Activated naive CD8-positive, alpha-beta T cell (primary cell): ENCODE results near the gene USP22.
"Not testable (repeated sequence)": the region's sequence is repeated elsewhere in the genome, so short reads cannot be mapped to it uniquely, and the experiment has no call there.

Experiments used
- H3K27ac Mint-ChIP-seq: one replicate; pipeline ENCODE4 v1.8.0; 2021; ENCODE audit warnings: mixed read lengths
- H3K27me3 Mint-ChIP-seq: one replicate; pipeline ENCODE4 v1.8.0; 2021; ENCODE audit warnings: mixed read lengths
- H3K36me3 Mint-ChIP-seq: one replicate; pipeline ENCODE4 v1.8.0; 2021; ENCODE audit warnings: mixed read lengths
- H3K4me1 Mint-ChIP-seq: one replicate; pipeline ENCODE4 v1.8.0; 2021; ENCODE audit warnings: low read depth, mixed read lengths
- H3K4me3 Mint-ChIP-seq: one replicate; pipeline ENCODE4 v1.8.0; 2021; ENCODE audit warnings: mild to moderate bottlenecking, mixed read lengths
- H3K9me3 Mint-ChIP-seq: one replicate; pipeline ENCODE4 v1.8.0; 2021; ENCODE audit warnings: low read depth, mixed read lengths

USP22 gene

DNA sequence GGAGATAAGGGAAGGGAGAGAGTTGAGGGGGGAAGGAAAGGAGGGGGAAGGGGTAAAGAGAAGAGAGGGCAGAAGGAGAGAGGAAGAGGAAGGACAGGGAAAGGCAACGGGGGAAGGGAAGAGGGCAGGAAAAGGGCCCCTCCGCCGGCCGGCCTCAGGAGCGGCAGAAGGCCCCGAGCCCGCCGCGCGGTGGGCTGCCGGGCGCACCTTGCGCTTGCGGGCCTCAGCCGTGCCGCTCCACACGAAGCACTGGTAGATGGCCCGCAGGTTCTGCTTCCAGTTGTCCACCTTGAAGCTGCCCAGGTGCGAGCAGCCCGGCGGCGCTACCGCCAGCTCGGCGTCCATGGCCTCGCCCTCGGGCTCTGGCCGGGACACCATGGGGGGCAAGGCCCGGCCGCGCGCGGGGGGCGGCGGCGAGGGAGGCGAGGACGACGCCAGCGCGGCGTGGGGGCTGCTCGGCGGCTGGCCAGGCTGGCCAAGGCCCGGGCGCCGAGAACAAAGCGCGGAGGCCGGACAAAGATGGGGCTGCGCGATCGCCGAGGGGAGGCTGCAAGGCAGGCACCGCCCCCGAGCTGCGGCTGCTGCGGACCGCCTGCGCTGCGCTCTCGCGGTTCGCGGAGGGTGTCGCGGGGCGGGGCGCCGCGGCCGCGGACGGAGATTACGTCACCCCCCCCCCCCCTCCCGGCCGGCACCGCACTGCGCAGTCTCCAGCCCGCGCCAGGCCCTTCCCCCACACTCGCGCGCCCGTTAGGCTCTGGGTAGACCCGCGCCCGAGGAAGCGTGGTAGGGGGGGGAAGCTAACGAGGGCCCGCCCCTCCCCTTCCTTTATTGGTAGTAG lies at the start of gene USP22:
TSS of gene USP22 (minus strand) at position 554 of the 838 bp plus-strand sequence. CDS start at position 378, 176 bp downstream.
- peaks cover 2% of the 10 kb centered on the region for H3K36me3 Mint-ChIP-seq
- H3K27me3 Mint-ChIP-seq, result no peaks in the 10 kb centered on the region
- H3K27ac Mint-ChIP-seq, result peak within 1 kb of the TSS; percentile 92
- H3K9me3 Mint-ChIP-seq, result no peaks in the 10 kb centered on the region
- H3K4me1 Mint-ChIP-seq, result peaks cover 33% of the 10 kb centered on the region
- peak within 1 kb of the TSS; percentile 95 for H3K4me3 Mint-ChIP-seq

DNA sequence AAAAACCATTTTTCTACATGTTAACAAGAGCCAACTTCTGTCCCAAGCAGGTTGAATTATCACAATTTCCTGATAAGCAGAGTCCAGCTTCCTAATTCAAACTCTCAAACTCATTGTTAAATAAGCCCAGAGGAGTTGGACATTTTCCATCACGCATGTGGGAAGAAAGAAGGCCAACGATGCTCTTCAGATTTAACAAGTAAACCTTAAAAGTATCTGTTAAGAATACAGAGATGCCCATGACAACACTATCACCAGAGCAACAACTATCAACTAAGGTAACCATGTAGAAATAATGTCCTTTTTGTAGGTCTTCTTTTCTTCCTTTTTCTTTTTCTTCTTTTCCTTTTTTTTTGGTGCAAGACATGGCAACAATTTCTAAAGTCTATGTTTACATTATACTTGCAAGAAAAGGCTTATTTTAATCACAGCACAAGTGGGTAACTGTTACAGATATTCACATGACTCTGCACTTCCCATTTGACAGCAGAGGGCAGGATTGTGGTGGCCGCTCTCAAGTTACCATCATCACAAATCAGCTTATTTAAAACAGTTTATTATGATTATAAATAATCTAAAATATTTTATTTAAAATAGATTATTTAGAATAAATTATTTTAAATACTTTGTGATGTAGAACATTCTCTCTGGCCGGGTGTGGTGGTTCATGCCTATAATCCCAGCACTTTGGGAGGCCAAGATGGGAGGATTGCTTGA lies 48.2 kb upstream of the USP22 start:
- Mint-ChIP-seq H3K27me3 (no peaks in the 10 kb centered on the region), H3K9me3 (no peaks in the 10 kb centered on the region), H3K4me1 (no peaks in the 10 kb centered on the region), H3K27ac (no peak overlapping the region), H3K36me3 (no peaks in the 10 kb centered on the region), H3K4me3 (no peak overlapping the region)

GRCh38 chr17:21089933-21090901 lies 47.4 kb upstream of the USP22 start:
- H3K4me1 Mint-ChIP-seq, result no peaks in the 10 kb centered on the region
- no peak overlapping the region for H3K4me3 Mint-ChIP-seq
- no peak overlapping the region for H3K27ac Mint-ChIP-seq
- no peaks in the 10 kb centered on the region for H3K36me3 Mint-ChIP-seq
- H3K9me3 Mint-ChIP-seq, result no peaks in the 10 kb centered on the region
- H3K27me3 Mint-ChIP-seq, result no peaks in the 10 kb centered on the region

DNA sequence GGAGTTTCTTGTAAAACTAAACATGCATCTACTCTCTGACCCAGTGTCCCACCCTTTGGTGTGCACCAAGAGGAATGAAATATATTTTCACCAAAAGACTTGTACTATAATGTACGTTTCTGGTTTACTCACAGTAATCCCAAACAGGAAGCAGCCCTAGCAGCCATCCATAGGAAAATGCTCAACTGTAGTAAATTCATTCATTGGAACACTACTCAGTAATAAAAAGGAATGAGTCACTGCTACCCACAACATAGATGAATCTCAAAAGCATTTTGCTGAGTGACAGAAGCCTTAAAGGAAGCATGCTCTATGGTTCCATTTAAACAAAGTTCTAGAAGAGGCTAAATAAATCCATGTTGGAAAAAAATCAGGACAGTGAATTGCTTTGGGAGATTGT lies 46.3 kb upstream of the USP22 start:
- no peaks in the 10 kb centered on the region for H3K4me1 Mint-ChIP-seq

DNA sequence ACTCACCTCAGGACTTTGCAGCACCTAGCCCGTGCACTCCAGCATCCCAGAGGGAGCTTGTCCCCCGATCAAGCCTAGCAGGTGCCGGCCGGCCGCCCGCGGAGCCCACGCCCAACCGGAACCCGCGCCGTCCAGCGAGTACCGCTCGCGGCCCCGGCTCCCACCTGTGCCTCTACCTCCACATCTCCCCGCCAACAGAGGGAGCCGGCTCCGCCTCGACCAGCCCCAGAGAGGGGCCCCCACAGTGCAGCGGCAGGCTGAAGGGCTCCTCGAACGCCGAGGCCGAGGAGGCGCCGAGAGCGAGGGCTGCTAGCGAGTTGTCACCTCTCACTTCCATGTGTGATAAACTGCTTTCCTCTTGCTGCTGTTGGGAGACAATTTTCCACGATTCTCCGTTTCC lies 42.9 kb upstream of the USP22 start:
- H3K9me3 Mint-ChIP-seq, result no peaks in the 10 kb centered on the region
- H3K27me3 Mint-ChIP-seq, result no peaks in the 10 kb centered on the region

More for the DNA sequence above, 46.3 kb upstream of the USP22 start:
- H3K4me3 Mint-ChIP-seq, result no peak overlapping the region
- no peaks in the 10 kb centered on the region for H3K36me3 Mint-ChIP-seq
- no peaks in the 10 kb centered on the region for H3K9me3 Mint-ChIP-seq
- H3K27me3 Mint-ChIP-seq, result no peaks in the 10 kb centered on the region
- H3K27ac Mint-ChIP-seq, result no peak overlapping the region

GRCh38 chr17:21085280-21085679 lies 42.5 kb upstream of the USP22 start:
- not testable (repeated sequence) for H3K27me3 Mint-ChIP-seq, H3K4me3 Mint-ChIP-seq, H3K36me3 Mint-ChIP-seq, H3K4me1 Mint-ChIP-seq, H3K9me3 Mint-ChIP-seq, H3K27ac Mint-ChIP-seq

More for the DNA sequence above, 42.9 kb upstream of the USP22 start:
- Mint-ChIP-seq H3K27ac (no peak overlapping the region), H3K4me1 (no peaks in the 10 kb centered on the region), H3K4me3 (no peak overlapping the region), H3K36me3 (no peaks in the 10 kb centered on the region)

DNA sequence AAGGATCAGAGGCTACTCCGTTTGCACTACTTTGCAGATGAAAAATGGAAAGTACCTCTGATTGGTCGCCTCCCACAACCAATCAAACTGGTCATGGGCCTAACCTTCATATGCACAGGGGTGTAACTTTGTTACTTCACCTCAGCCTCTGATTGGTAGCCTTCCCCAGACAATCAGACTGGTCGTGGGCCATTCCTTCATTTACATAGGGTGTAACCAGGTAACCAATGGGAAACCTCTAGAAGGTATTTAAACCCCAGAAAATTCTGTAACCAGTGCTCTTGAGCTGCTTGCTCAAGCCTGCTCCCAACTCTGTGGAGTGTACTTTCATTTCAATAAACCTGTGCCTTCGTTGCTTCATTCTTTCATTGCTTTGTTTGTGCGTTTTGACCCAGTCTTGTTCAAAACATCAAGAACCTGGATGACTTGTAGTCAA lies 39.2 kb upstream of the USP22 start:
- H3K27me3 Mint-ChIP-seq, result no peaks in the 10 kb centered on the region
- no peaks in the 10 kb centered on the region for H3K4me1 Mint-ChIP-seq
- no peak overlapping the region for H3K4me3 Mint-ChIP-seq
- no peaks in the 10 kb centered on the region for H3K36me3 Mint-ChIP-seq
- H3K27ac Mint-ChIP-seq, result no peak overlapping the region
- no peaks in the 10 kb centered on the region for H3K9me3 Mint-ChIP-seq

DNA sequence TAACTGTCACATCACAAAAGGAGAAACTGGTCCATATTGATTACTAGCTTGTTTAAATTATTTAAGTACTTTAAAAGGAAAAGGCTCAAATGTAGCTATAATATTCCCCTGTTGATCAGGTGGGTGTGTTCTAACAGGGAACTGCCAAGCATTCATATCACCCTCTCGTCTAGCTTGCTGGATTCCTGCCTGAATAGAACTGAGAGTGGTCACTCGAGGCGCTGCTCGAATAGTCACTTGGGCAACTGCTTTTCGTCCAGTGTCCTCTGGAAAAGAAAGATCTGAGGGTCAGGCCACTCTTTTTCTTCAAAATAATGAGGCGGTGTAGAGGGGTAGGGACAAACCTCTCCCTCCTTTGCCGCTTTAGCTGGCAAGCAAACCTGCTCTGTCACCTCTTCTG lies 36.4 kb upstream of the USP22 start:
- Mint-ChIP-seq H3K4me3 (no peak overlapping the region), H3K4me1 (no peaks in the 10 kb centered on the region), H3K27me3 (no peaks in the 10 kb centered on the region), H3K27ac (no peak overlapping the region), H3K36me3 (no peaks in the 10 kb centered on the region), H3K9me3 (no peaks in the 10 kb centered on the region)

- no peaks in the 10 kb centered on the region for H3K4me1 Mint-ChIP-seq
- H3K4me3 Mint-ChIP-seq, result no peak overlapping the region
- no peak overlapping the region for H3K27ac Mint-ChIP-seq
- no peaks in the 10 kb centered on the region for H3K9me3 Mint-ChIP-seq
- no peaks in the 10 kb centered on the region for H3K36me3 Mint-ChIP-seq
- H3K27me3 Mint-ChIP-seq, result no peaks in the 10 kb centered on the region
Observed at GRCh38 chr17:21078016-21078780, 35.4 kb upstream of the USP22 start.

GRCh38 chr17:21077281-21077680 lies 34.5 kb upstream of the USP22 start:
- Mint-ChIP-seq H3K4me3 (no peak overlapping the region), H3K9me3 (no peaks in the 10 kb centered on the region), H3K27ac (no peak overlapping the region), H3K27me3 (no peaks in the 10 kb centered on the region), H3K4me1 (no peaks in the 10 kb centered on the region), H3K36me3 (no peaks in the 10 kb centered on the region)

GRCh38 chr17:21076242-21076641 lies 33.4 kb upstream of the USP22 start:
- Mint-ChIP-seq H3K9me3 (no peaks in the 10 kb centered on the region), H3K4me1 (no peaks in the 10 kb centered on the region), H3K27ac (no peak overlapping the region), H3K27me3 (no peaks in the 10 kb centered on the region), H3K4me3 (no peak overlapping the region), H3K36me3 (no peaks in the 10 kb centered on the region)

GRCh38 chr17:21075739-21076085 lies 32.9 kb upstream of the USP22 start:
- Mint-ChIP-seq H3K4me3 (no peak overlapping the region), H3K27me3 (no peaks in the 10 kb centered on the region), H3K9me3 (no peaks in the 10 kb centered on the region), H3K27ac (no peak overlapping the region), H3K36me3 (no peaks in the 10 kb centered on the region), H3K4me1 (no peaks in the 10 kb centered on the region)

DNA sequence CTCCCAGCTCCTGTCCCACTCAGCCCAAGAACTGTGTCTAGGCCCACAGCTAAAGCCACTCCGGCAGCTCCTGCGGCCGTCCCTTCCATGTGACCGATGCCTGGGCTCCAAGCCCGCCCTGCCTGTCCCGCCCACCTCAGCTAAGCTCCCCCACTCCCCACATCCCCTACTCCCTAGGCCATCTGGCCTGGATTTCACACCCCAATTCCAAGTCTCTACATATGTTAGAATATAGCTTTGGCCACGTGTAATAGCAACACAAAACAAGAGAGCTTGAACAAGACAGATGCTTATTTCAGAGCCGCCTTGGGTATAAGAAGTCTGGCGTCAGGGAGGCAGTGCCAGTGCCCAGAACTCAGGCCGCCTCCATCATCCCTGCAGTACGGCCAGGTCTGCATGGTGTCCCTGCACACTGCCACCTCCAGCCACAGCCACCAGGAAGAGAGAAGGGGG lies 30.0 kb upstream of the USP22 start:
- H3K4me3 Mint-ChIP-seq, result no peak overlapping the region
- H3K27me3 Mint-ChIP-seq, result no peaks in the 10 kb centered on the region
- no peak overlapping the region for H3K27ac Mint-ChIP-seq
- H3K36me3 Mint-ChIP-seq, result no peaks in the 10 kb centered on the region
- no peaks in the 10 kb centered on the region for H3K9me3 Mint-ChIP-seq
- no peaks in the 10 kb centered on the region for H3K4me1 Mint-ChIP-seq

GRCh38 chr17:21066394-21066793 lies 23.6 kb upstream of the USP22 start:
- no peaks in the 10 kb centered on the region for H3K4me1 Mint-ChIP-seq
- H3K27ac Mint-ChIP-seq, result no peak overlapping the region
- no peaks in the 10 kb centered on the region for H3K36me3 Mint-ChIP-seq
- H3K4me3 Mint-ChIP-seq, result no peak overlapping the region
- no peaks in the 10 kb centered on the region for H3K9me3 Mint-ChIP-seq
- no peaks in the 10 kb centered on the region for H3K27me3 Mint-ChIP-seq
